OCI-LY3 (cell line): ENCODE measurements around the gene SOWAHB.

ENCODE experiments used
- EZH2phosphoT487 ChIP-seq: fragments of 200-600 bp; shearing (Covaris generic); IDR thresholded peaks from 2 replicates; pipeline ENCODE4 v1.6.1; 2018; ENCODE audit warnings: antibody characterized with exemption, mixed run types, low read depth
- TF ChIP-seq, protein P1 (sequence below): fragments of 200-600, 300-600 bp; sonication (generic); IDR thresholded peaks from 2 replicates; pipeline ENCODE4 v1.5.1; 2014; ENCODE audit warnings: antibody characterized with exemption, low read length, low read depth

DNA sequence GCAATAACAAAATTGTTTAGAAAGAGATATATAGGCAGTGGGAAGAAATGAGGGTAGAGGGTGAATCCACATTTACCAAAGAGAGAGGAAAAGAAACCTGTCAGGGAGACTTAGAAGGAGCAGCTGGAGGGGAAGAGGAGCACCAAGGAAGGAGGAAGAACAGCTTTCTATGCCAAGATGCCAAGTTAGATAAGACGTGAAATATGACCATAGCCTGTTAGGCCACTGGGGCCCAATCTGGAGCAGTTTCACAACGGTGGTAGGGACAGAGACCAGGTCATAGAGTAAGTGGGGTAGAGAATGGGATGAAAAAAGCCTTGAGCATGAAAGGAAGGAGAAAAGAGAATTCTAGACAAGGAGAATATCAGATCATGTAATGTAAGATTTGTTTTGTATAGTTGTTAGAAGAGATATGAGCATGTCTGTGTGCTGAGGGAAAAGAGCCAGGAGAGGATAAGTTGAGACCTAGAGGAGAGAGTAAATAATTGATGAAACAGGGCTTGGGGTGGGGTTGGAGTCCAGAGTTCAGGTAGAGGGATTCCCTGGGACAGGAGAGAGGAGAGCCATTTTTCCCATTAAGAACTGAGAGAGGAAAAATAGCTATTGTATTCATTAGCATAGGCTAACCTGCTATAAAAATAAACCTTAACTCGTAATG, 4.4 kb upstream of the SOWAHB start:
- TF ChIP-seq, protein P1, sequence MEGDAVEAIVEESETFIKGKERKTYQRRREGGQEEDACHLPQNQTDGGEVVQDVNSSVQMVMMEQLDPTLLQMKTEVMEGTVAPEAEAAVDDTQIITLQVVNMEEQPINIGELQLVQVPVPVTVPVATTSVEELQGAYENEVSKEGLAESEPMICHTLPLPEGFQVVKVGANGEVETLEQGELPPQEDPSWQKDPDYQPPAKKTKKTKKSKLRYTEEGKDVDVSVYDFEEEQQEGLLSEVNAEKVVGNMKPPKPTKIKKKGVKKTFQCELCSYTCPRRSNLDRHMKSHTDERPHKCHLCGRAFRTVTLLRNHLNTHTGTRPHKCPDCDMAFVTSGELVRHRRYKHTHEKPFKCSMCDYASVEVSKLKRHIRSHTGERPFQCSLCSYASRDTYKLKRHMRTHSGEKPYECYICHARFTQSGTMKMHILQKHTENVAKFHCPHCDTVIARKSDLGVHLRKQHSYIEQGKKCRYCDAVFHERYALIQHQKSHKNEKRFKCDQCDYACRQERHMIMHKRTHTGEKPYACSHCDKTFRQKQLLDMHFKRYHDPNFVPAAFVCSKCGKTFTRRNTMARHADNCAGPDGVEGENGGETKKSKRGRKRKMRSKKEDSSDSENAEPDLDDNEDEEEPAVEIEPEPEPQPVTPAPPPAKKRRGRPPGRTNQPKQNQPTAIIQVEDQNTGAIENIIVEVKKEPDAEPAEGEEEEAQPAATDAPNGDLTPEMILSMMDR, result no peak
- TF ChIP-seq EZH2phosphoT487, result no peak
